Neutrophil (primary cell): ENCODE data around the gene TMEM120B.

Experiments used
- H3K27ac ChIP-seq: fragments of 200-600 bp; sonication (generic); 2 replicates; pipeline ENCODE4 v1.5.1; 2016; ENCODE audit warnings: mild to moderate bottlenecking, moderate library complexity
- H3K27me3 ChIP-seq: fragments of 200-600 bp; sonication (generic); 2 replicates; pipeline ENCODE4 v1.6.0; 2016; ENCODE audit warnings: mild to moderate bottlenecking
- H3K36me3 ChIP-seq: fragments of 200-600 bp; sonication (generic); 2 replicates; pipeline ENCODE4 v1.5.1; 2017
- H3K4me1 ChIP-seq, 2 experiments: fragments of 200-600 bp in 1 of 2; sonication (generic) in 1 of 2; 1 replicate in 1 of 2; 2 replicates in 1 of 2; pipeline versions ENCODE4 v1.5.1 to v1.6.1; 2013 to 2016; ENCODE audit warnings: low read depth in 1 of 2, low read length in 1 of 2, mild to moderate bottlenecking in 1 of 2, moderate library complexity in 1 of 2; ENCODE audit not compliant: control insufficient read depth in 1 of 2, insufficient read depth in 1 of 2
- H3K4me3 ChIP-seq, 2 experiments: fragments of 200-600 bp in 1 of 2; sonication (generic) in 1 of 2; 1 replicate in 1 of 2; 2 replicates in 1 of 2; pipeline ENCODE4 v1.5.1; 2013 to 2016; ENCODE audit warnings: low read depth in 1 of 2, low read length in 1 of 2, mild to moderate bottlenecking in 1 of 2, moderate library complexity in 1 of 2
- H3K9me3 ChIP-seq: fragments of 200-600 bp; sonication (generic); 2 replicates; pipeline ENCODE4 v1.5.1; 2016
- CTCF ChIP-seq: fragments of 200-600 bp; sonication (generic); IDR thresholded peaks from 2 replicates; pipeline ENCODE4 v1.5.1; 2016; ENCODE audit warnings: antibody characterized with exemption

TMEM120B gene

DNA sequence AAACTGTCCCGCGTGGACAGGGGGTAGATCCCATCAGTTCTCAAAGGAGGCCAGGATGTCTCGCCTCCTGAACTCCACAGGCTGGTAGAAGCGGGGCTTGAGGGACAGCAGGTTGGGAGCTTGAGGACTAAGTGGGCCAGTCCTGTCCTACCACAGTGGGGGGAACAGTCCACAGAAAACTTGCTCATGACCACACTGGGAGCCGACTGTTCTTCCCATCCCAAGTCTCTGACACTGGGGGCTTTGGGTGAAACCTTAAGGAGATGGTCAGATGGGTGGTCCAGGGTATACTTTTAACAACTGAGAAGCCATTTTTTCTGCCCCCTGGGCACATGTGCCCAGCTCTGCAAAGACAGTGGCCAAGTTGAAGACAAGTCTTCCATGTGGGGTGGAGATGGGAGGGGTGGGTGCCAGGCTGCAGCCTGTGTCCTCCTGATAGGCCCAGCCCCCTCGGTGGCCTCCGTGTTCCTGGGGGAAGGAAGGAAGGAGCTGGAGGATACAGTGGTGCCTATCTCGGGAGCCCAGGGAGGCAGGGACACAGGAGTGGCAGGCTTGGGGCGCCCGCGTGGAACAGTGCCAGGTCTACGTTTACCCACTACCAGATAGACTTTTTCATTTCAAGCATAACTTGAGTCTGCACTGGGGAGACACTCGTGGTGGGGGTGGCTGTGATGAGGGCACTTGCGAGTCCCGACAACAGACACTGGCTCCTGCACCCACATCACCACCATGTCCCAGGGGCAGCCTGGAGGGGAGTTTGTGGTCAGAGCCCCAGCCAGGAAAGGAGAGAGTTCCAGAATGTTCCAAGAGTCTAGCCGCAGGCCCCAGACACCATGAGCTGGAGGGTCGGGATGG lies 66.2 kb downstream of the TMEM120B start:
- Histone ChIP-seq H3K27me3 (no peaks in the 10 kb centered on the region), H3K27ac (peak overlapping the region; percentile 36), H3K4me3 (no peak overlapping the region), H3K36me3 (peaks cover 40% of the 10 kb centered on the region), H3K4me1 (peaks cover 14 to 23% of the 10 kb centered on the region in 2 experiments), H3K9me3 (no peaks in the 10 kb centered on the region)
- no peak for TF ChIP-seq CTCF

DNA sequence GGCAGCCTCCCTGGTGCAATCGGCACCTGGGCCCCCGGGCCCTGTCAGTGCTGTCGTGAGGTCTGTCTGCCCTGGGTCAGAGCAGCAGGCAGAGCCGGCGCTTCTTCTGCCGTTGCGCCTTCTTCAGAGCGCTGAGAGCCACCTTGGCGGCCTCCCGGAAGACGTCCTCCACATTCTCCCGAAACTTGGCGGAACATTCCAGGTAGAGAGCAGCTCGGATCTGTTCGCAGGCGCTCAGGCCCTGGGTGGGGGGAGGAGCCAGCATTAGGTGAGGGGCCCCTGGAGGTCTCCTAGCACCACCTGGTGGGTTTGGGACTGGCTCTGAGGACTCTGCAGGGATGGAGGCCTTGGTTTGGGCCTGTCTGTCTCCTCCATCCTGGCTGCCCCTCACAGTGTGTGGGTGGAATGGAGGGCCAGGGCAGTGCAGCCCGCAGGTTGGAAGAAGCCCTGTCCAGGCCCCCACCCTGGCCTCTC lies 66.9 kb downstream of the TMEM120B start:
- TF ChIP-seq CTCF = no peak
- no peak overlapping the region for H3K27ac ChIP-seq

GRCh38 chr12:121780429-121780828 lies 67.9 kb downstream of the TMEM120B start:
- Histone ChIP-seq H3K4me3 (no peak overlapping the region), H3K9me3 (no peaks in the 10 kb centered on the region), H3K27me3 (no peaks in the 10 kb centered on the region), H3K27ac (no peak overlapping the region), H3K36me3 (peaks cover 40% of the 10 kb centered on the region), H3K4me1 (peaks cover 14 to 23% of the 10 kb centered on the region in 2 experiments)
- TF ChIP-seq CTCF = no peak

More for the DNA sequence above, 66.9 kb downstream of the TMEM120B start:
- Histone ChIP-seq H3K4me1 (peaks cover 14 to 23% of the 10 kb centered on the region in 2 experiments), H3K27me3 (no peaks in the 10 kb centered on the region), H3K4me3 (no peak overlapping the region), H3K9me3 (no peaks in the 10 kb centered on the region), H3K36me3 (peaks cover 40% of the 10 kb centered on the region)

GRCh38 chr12:121781484-121781997 lies 69.0 kb downstream of the TMEM120B start:
- no peaks in the 10 kb centered on the region for H3K9me3 ChIP-seq
- peaks cover 16 to 22% of the 10 kb centered on the region in 2 experiments for H3K4me1 ChIP-seq
- H3K4me3 ChIP-seq = no peak overlapping the region
- peak overlapping the region; percentile 62 for H3K27ac ChIP-seq
- no peaks in the 10 kb centered on the region for H3K27me3 ChIP-seq
- H3K36me3 ChIP-seq = peaks cover 40% of the 10 kb centered on the region
- TF ChIP-seq CTCF = no peak

DNA sequence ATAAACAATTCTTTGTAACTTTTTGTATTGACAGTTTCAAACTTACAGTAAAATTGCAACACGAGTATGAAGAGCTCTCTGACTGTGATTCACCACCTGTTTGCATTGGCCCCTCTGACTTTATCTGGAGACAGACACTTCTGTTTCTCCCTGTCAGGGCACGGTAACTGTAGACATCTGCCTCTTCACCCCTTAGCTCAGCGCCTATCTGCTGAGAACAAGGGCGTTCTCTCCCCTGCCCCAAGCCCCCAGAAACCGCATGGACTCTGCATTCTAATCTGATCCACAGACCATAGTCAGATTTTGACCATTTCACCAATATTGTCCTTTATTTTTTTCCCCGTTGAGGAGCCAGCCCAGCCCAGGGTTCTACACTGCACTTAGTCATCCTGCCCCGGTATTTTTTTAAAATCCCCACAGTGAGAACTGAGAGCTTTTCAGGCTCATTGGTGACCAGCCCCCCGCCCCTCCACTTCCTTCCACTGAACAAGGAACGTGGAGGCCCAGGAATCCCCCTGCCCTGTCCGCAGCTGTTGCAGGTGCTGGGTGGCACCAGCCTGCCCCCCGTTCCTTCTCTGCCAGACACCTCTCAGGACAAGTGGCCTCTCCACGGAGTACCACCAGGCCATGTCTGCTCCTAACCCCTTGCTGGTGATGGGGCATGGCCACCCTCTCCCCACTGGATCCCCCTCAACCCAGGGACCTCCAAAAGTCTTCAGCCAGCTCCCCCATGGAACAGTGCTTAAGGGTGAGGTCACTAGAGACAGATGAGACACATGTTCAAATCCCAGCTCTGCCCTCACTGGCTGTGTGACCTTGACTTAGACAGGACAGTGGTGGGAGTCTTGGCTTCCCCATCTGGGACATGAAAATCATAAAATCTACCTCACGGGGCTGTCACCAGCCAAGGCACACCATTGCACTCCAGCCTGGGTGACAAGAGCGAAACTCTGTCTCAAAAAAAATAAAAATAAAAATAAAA lies 69.7 kb downstream of the TMEM120B start:
- Histone ChIP-seq H3K4me3 (no peak overlapping the region), H3K4me1 (peaks cover 24 to 29% of the 10 kb centered on the region in 2 experiments), H3K27ac (peak overlapping the region; percentile 62), H3K27me3 (no peaks in the 10 kb centered on the region), H3K9me3 (no peaks in the 10 kb centered on the region), H3K36me3 (peaks cover 40% of the 10 kb centered on the region)
- TF ChIP-seq CTCF = no peak
